Frontal cortex (tissue), 4 donors: ENCODE data around the gene ZFP62. TPM values are rescaled to one million over a fixed set of nuclear protein-coding genes. Genes with fewer than 3 reads are reported as not detected.

Experiments used
- DNase-seq, 2 donors: peaks; one replicate each; pipeline ENCODE4 v3.0.0; 2012; ENCODE audit warnings: low spot score in 2 of 2
- FAIRE-seq: peaks from 2 replicates; lab custom pipeline; 2012; peaks lifted over from hg19 to GRCh38; lab: Jason Lieb, UNC
- total RNA-seq: library from RNA; depleted of rRNA; stranded (reverse); fragments of >200 nt; gene quantifications from one replicate; pipeline ENCODE4 v1.2.3, GENCODE V29; 2014
- donor health status: control.
- donor health status: control.
- donor health status: control.

Gene ZFP62
- total RNA-seq, 1 donor from 2014 or later, result 57.5 TPM

GRCh38 chr5:180870276-180871068, 9.4 kb upstream of the ZFP62 start:
- FAIRE-seq (no peak), DNase-seq (no peak)

GRCh38 chr5:180869587-180869986, 8.5 kb upstream of the ZFP62 start:
- FAIRE-seq (no peak), DNase-seq (no peak)

- DNase-seq (peak in 1 of 2 donors; percentile 52), FAIRE-seq (no peak)
Observed at GRCh38 chr5:180868960-180869359, 7.9 kb upstream of the ZFP62 start.

- DNase-seq (no peak), FAIRE-seq (no peak)
Observed at GRCh38 chr5:180866985-180867384, 5.9 kb upstream of the ZFP62 start.

GRCh38 chr5:180865981-180866695, 5.1 kb upstream of the ZFP62 start:
- DNase-seq (no peak), FAIRE-seq (no peak)

GRCh38 chr5:180862645-180863044, 1.6 kb upstream of the ZFP62 start:
- DNase-seq (no peak), FAIRE-seq (no peak)

- no peak for FAIRE-seq
- DNase-seq, result peak; percentile 28 to 42
Observed at GRCh38 chr5:180860273-180860886, 696 bp downstream of the ZFP62 start.

- no peak for DNase-seq
- FAIRE-seq, result no peak
Observed at GRCh38 chr5:180858586-180858985, 2.5 kb downstream of the ZFP62 start.

- DNase-seq (no peak), FAIRE-seq (no peak)
Observed at GRCh38 chr5:180853848-180854176, 7.3 kb downstream of the ZFP62 start.

- FAIRE-seq (no peak), DNase-seq (no peak)
Observed at GRCh38 chr5:180853121-180853847, 7.8 kb downstream of the ZFP62 start.

- DNase-seq, result no peak
- no peak for FAIRE-seq
Observed at GRCh38 chr5:180852495-180852894, 8.6 kb downstream of the ZFP62 start.

GRCh38 chr5:180850434-180851078, 10.5 kb downstream of the ZFP62 start:
- no peak for DNase-seq
- FAIRE-seq, result no peak

- FAIRE-seq, result no peak
- no peak for DNase-seq
Observed at GRCh38 chr5:180849827-180850226, 11.2 kb downstream of the ZFP62 start.

GRCh38 chr5:180848878-180849277, 12.2 kb downstream of the ZFP62 start:
- FAIRE-seq, result no peak
- DNase-seq, result no peak

- no peak for FAIRE-seq
Observed at GRCh38 chr5:180848265-180848664, 12.8 kb downstream of the ZFP62 start.

GRCh38 chr5:180847026-180847425, 14.1 kb downstream of the ZFP62 start:
- no peak for FAIRE-seq
- no peak for DNase-seq

More at GRCh38 chr5:180848265-180848664, 12.8 kb downstream of the ZFP62 start:
- DNase-seq, result no peak

- DNase-seq (no peak), FAIRE-seq (no peak)
Observed at GRCh38 chr5:180844858-180845257, 16.2 kb downstream of the ZFP62 start.

GRCh38 chr5:180844432-180844831, 16.6 kb downstream of the ZFP62 start:
- no peak for FAIRE-seq

GRCh38 chr5:180839935-180840334, 21.1 kb downstream of the ZFP62 start:
- no peak for FAIRE-seq
- no peak for DNase-seq

More at GRCh38 chr5:180844432-180844831, 16.6 kb downstream of the ZFP62 start:
- no peak for DNase-seq

- DNase-seq, result no peak
- FAIRE-seq, result no peak
Observed at GRCh38 chr5:180839227-180839626, 21.8 kb downstream of the ZFP62 start.
